Measurements from ENCODE around the gene ATP5F1E.
"Not testable (repeated sequence)": the region's sequence is repeated elsewhere in the genome, so short reads cannot be mapped to it uniquely, and the experiment has no call there.

Gene ATP5F1E

GRCh38 chr20:58988565-58988882 lies 43.6 kb downstream of the ATP5F1E start:
- no peak for DNase-seq

- no peak for DNase-seq
Observed at GRCh38 chr20:58987790-58988564, 44.2 kb downstream of the ATP5F1E start.

GRCh38 chr20:58986968-58987517 lies 45.1 kb downstream of the ATP5F1E start:
- no peak for DNase-seq

GRCh38 chr20:58986286-58986967 lies 45.7 kb downstream of the ATP5F1E start:
- no peak for DNase-seq

- no peak for DNase-seq
Observed at GRCh38 chr20:58985656-58986055, 46.5 kb downstream of the ATP5F1E start.

GRCh38 chr20:58984691-58985090 lies 47.4 kb downstream of the ATP5F1E start:
- no peak for DNase-seq

GRCh38 chr20:58983115-58983468 lies 49.0 kb downstream of the ATP5F1E start:
- DNase-seq: not testable (repeated sequence)

- DNase-seq: no peak
Observed at GRCh38 chr20:58982406-58983114, 49.6 kb downstream of the ATP5F1E start.

GRCh38 chr20:58981628-58982364 lies 50.3 kb downstream of the ATP5F1E start:
- DNase-seq: peak; percentile 25

GRCh38 chr20:58980711-58981627 lies 51.2 kb downstream of the ATP5F1E start, which contains the start of gene NELFCD:
NELFCD (plus strand) TSS chr20:58981256; CDS start chr20:58981310, 54 bp downstream.
- DNase-seq: peak; percentile 81

- no peak for DNase-seq
Observed at GRCh38 chr20:58978351-58979190, 53.6 kb downstream of the ATP5F1E start.

GRCh38 chr20:58976061-58976730 lies 55.9 kb downstream of the ATP5F1E start:
- no peak for DNase-seq
